Testis (tissue), 2 donors: ENCODE measurements around the gene DNAJC11.

ENCODE experiments used
- CTCF ChIP-seq, 3 experiments: fragments of 450-650 bp in 2 of 3; fragments of 200-600 bp in 1 of 3; sonication (generic) in 1 of 3; IDR thresholded peaks; one replicate each; pipeline ENCODE4 v1.5.1; 2016 to 2019; ENCODE audit warnings: antibody characterized with exemption in 3 of 3, mild to moderate bottlenecking in 2 of 3, moderate library complexity in 1 of 3
- POLR2A ChIP-seq: fragments of 450-650 bp; IDR thresholded peaks from one replicate; pipeline ENCODE4 v1.6.1; 2017; ENCODE audit warnings: antibody characterized with exemption, mild to moderate bottlenecking, moderate library complexity

- no peak for TF ChIP-seq POLR2A
- no peak for TF ChIP-seq CTCF (IDR thresholded peaks at IDR 0.05)
Measured at GRCh38 chr1:6750490-6750889, 48.9 kb upstream of the DNAJC11 start.
